Measurements from ENCODE around the gene MSMO1. TPM values are rescaled to one million over a fixed set of nuclear protein-coding genes. Genes with fewer than 3 reads are reported as not detected.

MSMO1 gene
- polyA plus RNA-seq, 1 of the 3 experiments (the other 2 are of a cell fraction), result 13.2 TPM

DNA sequence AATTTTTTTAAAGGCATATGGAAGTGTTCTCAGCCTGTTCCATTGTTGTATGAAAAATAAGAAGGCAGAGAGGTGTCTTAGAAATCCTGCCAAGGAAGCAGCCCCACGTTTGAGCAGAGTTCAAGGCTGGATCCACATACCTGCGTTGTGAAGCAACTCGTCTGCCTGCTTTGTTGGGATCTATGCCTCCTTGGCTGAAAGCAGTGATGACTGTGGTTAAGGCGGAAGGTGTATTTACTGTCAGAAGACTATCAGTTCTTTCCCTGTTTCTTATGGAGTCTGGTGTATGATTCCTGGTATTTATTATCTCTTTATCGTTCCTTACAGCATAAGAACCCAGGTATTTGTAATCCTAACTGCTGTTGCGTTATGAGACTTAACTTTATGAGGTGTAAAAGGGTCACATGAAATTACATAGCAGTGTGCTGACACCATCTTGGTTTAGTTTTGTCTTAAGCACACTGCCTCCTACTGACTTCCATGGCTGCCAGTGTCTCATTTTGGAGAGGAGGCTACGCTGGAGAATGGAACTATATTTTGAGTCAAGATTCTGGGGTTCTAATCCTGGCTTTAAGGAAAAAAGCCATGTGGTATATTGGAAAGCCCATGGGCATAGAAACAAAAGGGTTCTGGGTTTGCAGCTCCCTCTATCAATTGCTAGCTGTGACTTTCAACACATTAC lies 3.1 kb upstream of the MSMO1 start:
- Histone ChIP-seq H3F3A (replicated peaks; ENCODE audit: insufficient read depth) (peaks cover 8% of the 10 kb centered on the region), H3K27me3 (ENCODE audit: insufficient read depth) (no peaks in the 10 kb centered on the region), H3K27ac (ENCODE audit: low read depth in 2 of 2, low read length in 1 of 2) (no peak overlapping the region), H3K79me2 (ENCODE audit: insufficient read depth) (peaks cover 16% of the 10 kb centered on the region), H3K9ac (no peak overlapping the region), H4K20me1 (ENCODE audit: insufficient read depth) (no peaks in the 10 kb centered on the region), H3K4me3 (ENCODE audit: low read depth in 2 of 2, low read length in 1 of 2) (no peak overlapping the region), H3K4me1 (ENCODE audit: control insufficient read depth in 1 of 2, insufficient read depth in 2 of 2, low read depth in 1 of 2, low read length in 1 of 2) (peaks cover 6 to 15% of the 10 kb centered on the region in 2 experiments; a peak in 3 of 4 replicates), H3K9me2 (no peaks in the 10 kb centered on the region), H3K9me3 (no peaks in the 10 kb centered on the region), H3K4me2 (no peak overlapping the region), H2AFZ (ENCODE audit: low read depth) (no peak overlapping the region), H3K36me3 (replicated peaks in 1 of 2; ENCODE audit: control insufficient read depth in 1 of 2, insufficient read depth in 2 of 2, low read length in 1 of 2) (peaks cover 20 to 41% of the 10 kb centered on the region in 2 experiments)
- CTCF ChIA-PET, result interaction anchor here (1.9 kb wide), 1 partner anchor 193 kb away, joined by 6 read pairs; no protein-coding TSS in a partner anchor
- DNase-seq, result no peak
- TF ChIP-seq CHD2 (IDR thresholded peaks at IDR 0.05; ENCODE audit: low read length, partially characterized antibody) (no peak), REST (IDR thresholded peaks at IDR 0.05; ENCODE audit: low read depth, low read length) (no peak), PBX3 (IDR thresholded peaks at IDR 0.05) (no peak), RFX5 (IDR thresholded peaks at IDR 0.05; ENCODE audit: low read length) (no peak), CTCF (IDR thresholded peaks at IDR 0.05) (no peak), NRF1 (IDR thresholded peaks at IDR 0.05; ENCODE audit: low read depth, low read length) (no peak), SMC3 (IDR thresholded peaks at IDR 0.05; ENCODE audit: low read depth, low read length) (no peak), TEAD4 (IDR thresholded peaks at IDR 0.05; ENCODE audit: borderline replicate concordance, insufficient read depth) (no peak), MXI1 (IDR thresholded peaks at IDR 0.05; ENCODE audit: low read depth, low read length) (no peak), EP300 (IDR thresholded peaks at IDR 0.05; ENCODE audit: borderline replicate concordance in 1 of 2, low read depth in 1 of 2, low read length in 1 of 2) (no peak), RXRA (IDR thresholded peaks at IDR 0.05; ENCODE audit: borderline replicate concordance, low read depth) (no peak), FOSL2 (IDR thresholded peaks at IDR 0.05; ENCODE audit: borderline replicate concordance, low read depth) (no peak), EZH2phosphoT487 (IDR thresholded peaks at IDR 0.05; ENCODE audit: borderline replicate concordance, low read depth) (no peak), IRF3 (IDR thresholded peaks at IDR 0.05; ENCODE audit: low read depth, low read length) (no peak), GATA2 (CRISPR knock-in tag; IDR thresholded peaks at IDR 0.05) (no peak)
- TF ChIP-seq, protein P1, sequence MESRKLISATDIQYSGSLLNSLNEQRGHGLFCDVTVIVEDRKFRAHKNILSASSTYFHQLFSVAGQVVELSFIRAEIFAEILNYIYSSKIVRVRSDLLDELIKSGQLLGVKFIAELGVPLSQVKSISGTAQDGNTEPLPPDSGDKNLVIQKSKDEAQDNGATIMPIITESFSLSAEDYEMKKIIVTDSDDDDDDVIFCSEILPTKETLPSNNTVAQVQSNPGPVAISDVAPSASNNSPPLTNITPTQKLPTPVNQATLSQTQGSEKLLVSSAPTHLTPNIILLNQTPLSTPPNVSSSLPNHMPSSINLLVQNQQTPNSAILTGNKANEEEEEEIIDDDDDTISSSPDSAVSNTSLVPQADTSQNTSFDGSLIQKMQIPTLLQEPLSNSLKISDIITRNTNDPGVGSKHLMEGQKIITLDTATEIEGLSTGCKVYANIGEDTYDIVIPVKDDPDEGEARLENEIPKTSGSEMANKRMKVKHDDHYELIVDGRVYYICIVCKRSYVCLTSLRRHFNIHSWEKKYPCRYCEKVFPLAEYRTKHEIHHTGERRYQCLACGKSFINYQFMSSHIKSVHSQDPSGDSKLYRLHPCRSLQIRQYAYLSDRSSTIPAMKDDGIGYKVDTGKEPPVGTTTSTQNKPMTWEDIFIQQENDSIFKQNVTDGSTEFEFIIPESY (IDR thresholded peaks at IDR 0.05; ENCODE audit: borderline replicate concordance, low read depth), result no peak
- POLR2A ChIA-PET, result no interaction called here
- 96% methylated on average over 7 of the region's 7 CpGs for WGBS (ENCODE audit: low lambda C conversion rate)

Measured in SK-N-SH (cell line).